Fibroblast of skin of scalp (primary cell): ENCODE data around the gene KDM6A.
A peak's percentile ranks its signal among the peaks of the same experiment; 100 is the strongest.
"Not testable (repeated sequence)": the region's sequence is repeated elsewhere in the genome, so short reads cannot be mapped to it uniquely, and the experiment has no call there.

Experiments
- DNase-seq: peaks from one replicate; pipeline ENCODE4 v3.0.0-alpha.2; 2013

The KDM6A gene

GRCh38 chrX:45133465-45133864, 260.5 kb downstream of the KDM6A start:
- DNase-seq: no peak

- DNase-seq: no peak
These were observed 261.3 kb downstream of the KDM6A start for GRCh38 chrX:45134315-45134731.

GRCh38 chrX:45134775-45135174, 261.8 kb downstream of the KDM6A start:
- no peak for DNase-seq

GRCh38 chrX:45135391-45136075, 262.5 kb downstream of the KDM6A start:
- not testable (repeated sequence) for DNase-seq

- DNase-seq: no peak
These were observed 264.5 kb downstream of the KDM6A start for GRCh38 chrX:45137531-45137930.

GRCh38 chrX:45138525-45138924, 265.5 kb downstream of the KDM6A start:
- no peak for DNase-seq

GRCh38 chrX:45140812-45141211, 267.8 kb downstream of the KDM6A start:
- no peak for DNase-seq

GRCh38 chrX:45142185-45142584, 269.2 kb downstream of the KDM6A start:
- DNase-seq: peak; percentile 2

- no peak for DNase-seq
These were observed 270.5 kb downstream of the KDM6A start for GRCh38 chrX:45143455-45143854.

GRCh38 chrX:45145492-45146215, 272.7 kb downstream of the KDM6A start:
- DNase-seq: no peak

GRCh38 chrX:45150821-45151220, 277.8 kb downstream of the KDM6A start:
- no peak for DNase-seq

- DNase-seq: no peak
These were observed 281.0 kb downstream of the KDM6A start for GRCh38 chrX:45154033-45154360.

GRCh38 chrX:45154462-45154861, 281.5 kb downstream of the KDM6A start:
- no peak for DNase-seq

- DNase-seq: no peak
These were observed 284.7 kb downstream of the KDM6A start for GRCh38 chrX:45157647-45158046.
